Neural cell (in vitro differentiated cells): ENCODE data around the gene ZNHIT1. TPM values are rescaled to one million over a fixed set of nuclear protein-coding genes. Genes with fewer than 3 reads are reported as not detected.

Experiments used
- H2AFZ ChIP-seq: fragments of 200-600, 300-800 bp; sonication (generic), shearing (Covaris generic); 2 replicates; pipeline ENCODE4 v1.6.0; 2014; ENCODE audit warnings: low read depth, mild to moderate bottlenecking, antibody characterized with exemption, low read length, moderate library complexity
- H3F3A ChIP-seq: fragments of 200-600 bp; shearing (Covaris generic); 2 replicates; pipeline ENCODE4 v1.6.1; 2016; ENCODE audit warnings: mild to moderate bottlenecking, moderate library complexity, mixed read lengths, antibody characterized with exemption, low read length; ENCODE audit not compliant: insufficient read depth, poor library complexity, severe bottlenecking
- H3K27ac ChIP-seq: fragments of 200-600, 300-800 bp; sonication (generic), shearing (Covaris generic); 2 replicates; pipeline ENCODE4 v1.5.1; 2014; ENCODE audit warnings: mild to moderate bottlenecking, low read length, moderate library complexity
- H3K27me3 ChIP-seq: fragments of 300-800, 200-600 bp; sonication (generic), shearing (Covaris generic); 2 replicates; pipeline ENCODE4 v1.6.0; 2014; ENCODE audit warnings: mild to moderate bottlenecking, low read depth, low read length, moderate library complexity; ENCODE audit not compliant: insufficient read depth
- H3K36me3 ChIP-seq: fragments of 300-800, 200-600 bp; sonication (generic), shearing (Covaris generic); 2 replicates; pipeline ENCODE4 v1.5.1; 2014; ENCODE audit warnings: mild to moderate bottlenecking, antibody characterized with exemption, low read length, moderate library complexity; ENCODE audit not compliant: insufficient read depth
- H3K4me2 ChIP-seq: fragments of 300-800, 200-600 bp; sonication (generic), shearing (Covaris generic); 2 replicates; pipeline ENCODE4 v1.6.0; 2014; ENCODE audit warnings: mild to moderate bottlenecking, low read length
- H3K4me3 ChIP-seq: fragments of 300-800, 200-600 bp; sonication (generic), shearing (Covaris generic); 2 replicates; pipeline ENCODE4 v1.5.1; 2014; ENCODE audit warnings: mild to moderate bottlenecking, low read length, moderate library complexity
- H3K79me2 ChIP-seq: fragments of 200-600 bp; shearing (Covaris generic); replicated peaks from 2 replicates; pipeline ENCODE4 v1.6.0; 2014; ENCODE audit warnings: mild to moderate bottlenecking, low read length, moderate library complexity; ENCODE audit not compliant: insufficient read depth
- H3K9ac ChIP-seq: fragments of 300-800, 200-600 bp; sonication (generic), shearing (Covaris generic); 2 replicates; pipeline ENCODE4 v1.6.1; 2016; ENCODE audit warnings: mild to moderate bottlenecking, low read length, mixed read lengths
- H3K9me2 ChIP-seq: fragments of 200-600 bp; shearing (Covaris generic); 2 replicates; pipeline ENCODE4 v1.6.1; 2016; ENCODE audit warnings: mild to moderate bottlenecking, low read length, mixed read lengths; ENCODE audit not compliant: insufficient read depth
- H3K9me3 ChIP-seq: fragments of 200-600, 300-800 bp; sonication (generic), shearing (Covaris generic); 2 replicates; pipeline ENCODE4 v1.6.1; 2016; ENCODE audit warnings: mild to moderate bottlenecking, mixed run types, low read length, moderate library complexity, mixed read lengths
- H4K20me1 ChIP-seq: fragments of 200-600 bp; shearing (Covaris generic); 2 replicates; pipeline ENCODE4 v1.6.1; 2016; ENCODE audit warnings: mild to moderate bottlenecking, mixed run types; ENCODE audit not compliant: insufficient read depth
- EP300 ChIP-seq: fragments of 450-650 bp; conservative IDR thresholded peaks from 2 replicates; pipeline ENCODE4 v1.6.1; 2014; ENCODE audit warnings: antibody characterized with exemption, mild to moderate bottlenecking, moderate library complexity; ENCODE audit not compliant: poor library complexity, severe bottlenecking
- EZH2 ChIP-seq: fragments of 200-600, 300-800 bp; shearing (Covaris generic), sonication (generic); IDR thresholded peaks from 2 replicates; pipeline ENCODE4 v1.6.1; 2014; ENCODE audit warnings: antibody characterized with exemption, low read length, borderline replicate concordance, mild to moderate bottlenecking; ENCODE audit not compliant: insufficient read depth, poor library complexity, severe bottlenecking
- MXI1 ChIP-seq: fragments of 450-650 bp; conservative IDR thresholded peaks from 2 replicates; pipeline ENCODE4 v1.6.1; 2014; ENCODE audit warnings: antibody characterized with exemption, mild to moderate bottlenecking; ENCODE audit not compliant: poor library complexity, severe bottlenecking
- POLR2AphosphoS5 ChIP-seq: IDR thresholded peaks from 2 replicates; pipeline ENCODE4 v1.6.1; 2012
- RAD21 ChIP-seq: fragments of 450-650 bp; conservative IDR thresholded peaks from 2 replicates; pipeline ENCODE4 v1.6.1; 2014; ENCODE audit warnings: antibody characterized with exemption, mild to moderate bottlenecking, moderate library complexity
- SMC3 ChIP-seq: fragments of 450-650 bp; conservative IDR thresholded peaks from 2 replicates; pipeline ENCODE4 v1.6.1; 2014; ENCODE audit warnings: antibody characterized with exemption, mild to moderate bottlenecking, moderate library complexity; ENCODE audit not compliant: poor library complexity
- TAF1 ChIP-seq: IDR thresholded peaks from 2 replicates; pipeline ENCODE4 v1.6.1; 2012; ENCODE audit warnings: low read depth
- polyA plus RNA-seq: library from polyadenylated mRNA; depleted of rRNA; stranded (reverse); fragments of >200 nt; gene quantifications from 2 replicates; pipeline ENCODE4 v1.2.3, GENCODE V29; 2014
- TF ChIP-seq, protein P1 (sequence below): IDR thresholded peaks from 2 replicates; pipeline ENCODE4 v1.6.1; 2012; ENCODE audit warnings: borderline replicate concordance
- TF ChIP-seq, protein P2 (sequence below): fragments of 450-650 bp; IDR thresholded peaks from 2 replicates; pipeline ENCODE4 v1.5.1; 2014; ENCODE audit warnings: antibody characterized with exemption, mild to moderate bottlenecking, moderate library complexity; ENCODE audit not compliant: poor library complexity, severe bottlenecking

The ZNHIT1 gene
- polyA plus RNA-seq, 1 donor from 2014 or later, result 176 TPM

DNA sequence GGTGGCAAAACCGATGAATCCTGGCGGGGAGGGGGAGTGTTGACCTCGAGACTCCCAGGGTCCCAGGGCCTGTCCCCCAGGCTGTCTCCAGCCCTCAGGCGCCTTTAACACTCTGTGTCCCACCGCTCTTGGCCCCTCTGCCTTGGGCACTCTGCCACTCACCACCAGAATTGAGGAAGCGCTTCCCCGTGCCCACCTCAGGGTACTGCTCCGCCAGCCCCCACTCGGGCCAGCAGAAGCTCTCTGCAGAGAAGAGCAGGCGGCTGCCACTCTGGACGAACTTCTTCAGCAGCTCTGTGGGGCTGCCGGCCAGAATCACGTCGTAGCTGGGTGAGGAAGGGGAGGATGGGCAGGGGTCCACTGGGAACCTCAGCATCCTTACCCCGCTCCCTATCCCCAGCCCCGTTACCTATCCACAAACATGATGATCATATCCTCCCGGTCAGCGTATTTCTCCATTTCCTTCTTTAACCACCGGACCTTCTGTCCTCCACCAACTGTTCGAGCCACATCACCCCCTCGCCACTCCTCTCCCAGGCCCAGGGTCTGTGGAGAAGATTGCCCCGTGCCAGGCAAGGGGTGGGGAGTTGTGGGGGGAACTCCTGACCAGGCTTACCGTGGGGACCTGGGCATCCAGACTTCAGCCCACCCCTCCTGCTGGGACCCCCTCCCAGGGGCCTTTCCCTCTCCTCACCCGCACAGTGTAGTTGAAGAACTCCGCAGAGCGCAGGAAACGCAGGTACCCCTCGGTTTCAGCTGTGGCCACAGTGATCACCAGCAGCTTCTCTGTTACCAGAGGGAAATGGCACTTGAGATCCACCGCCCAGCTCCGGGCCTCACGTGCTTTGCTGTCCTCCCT is 1.7 kb upstream of the ZNHIT1 start:
- Histone ChIP-seq H4K20me1 (no peaks in the 10 kb centered on the region), H3K27me3 (no peaks in the 10 kb centered on the region), H3K4me2 (peak overlapping the region; percentile 88), H3K4me3 (peak overlapping the region; percentile 94), H3K9me3 (no peaks in the 10 kb centered on the region), H3F3A (no peaks in the 10 kb centered on the region), H3K36me3 (no peaks in the 10 kb centered on the region), H3K9me2 (no peaks in the 10 kb centered on the region), H2AFZ (no peak overlapping the region), H3K9ac (peak overlapping the region; percentile 80), H3K79me2 (peaks cover 22% of the 10 kb centered on the region), H3K27ac (no peak overlapping the region)
- TF ChIP-seq, protein P1, sequence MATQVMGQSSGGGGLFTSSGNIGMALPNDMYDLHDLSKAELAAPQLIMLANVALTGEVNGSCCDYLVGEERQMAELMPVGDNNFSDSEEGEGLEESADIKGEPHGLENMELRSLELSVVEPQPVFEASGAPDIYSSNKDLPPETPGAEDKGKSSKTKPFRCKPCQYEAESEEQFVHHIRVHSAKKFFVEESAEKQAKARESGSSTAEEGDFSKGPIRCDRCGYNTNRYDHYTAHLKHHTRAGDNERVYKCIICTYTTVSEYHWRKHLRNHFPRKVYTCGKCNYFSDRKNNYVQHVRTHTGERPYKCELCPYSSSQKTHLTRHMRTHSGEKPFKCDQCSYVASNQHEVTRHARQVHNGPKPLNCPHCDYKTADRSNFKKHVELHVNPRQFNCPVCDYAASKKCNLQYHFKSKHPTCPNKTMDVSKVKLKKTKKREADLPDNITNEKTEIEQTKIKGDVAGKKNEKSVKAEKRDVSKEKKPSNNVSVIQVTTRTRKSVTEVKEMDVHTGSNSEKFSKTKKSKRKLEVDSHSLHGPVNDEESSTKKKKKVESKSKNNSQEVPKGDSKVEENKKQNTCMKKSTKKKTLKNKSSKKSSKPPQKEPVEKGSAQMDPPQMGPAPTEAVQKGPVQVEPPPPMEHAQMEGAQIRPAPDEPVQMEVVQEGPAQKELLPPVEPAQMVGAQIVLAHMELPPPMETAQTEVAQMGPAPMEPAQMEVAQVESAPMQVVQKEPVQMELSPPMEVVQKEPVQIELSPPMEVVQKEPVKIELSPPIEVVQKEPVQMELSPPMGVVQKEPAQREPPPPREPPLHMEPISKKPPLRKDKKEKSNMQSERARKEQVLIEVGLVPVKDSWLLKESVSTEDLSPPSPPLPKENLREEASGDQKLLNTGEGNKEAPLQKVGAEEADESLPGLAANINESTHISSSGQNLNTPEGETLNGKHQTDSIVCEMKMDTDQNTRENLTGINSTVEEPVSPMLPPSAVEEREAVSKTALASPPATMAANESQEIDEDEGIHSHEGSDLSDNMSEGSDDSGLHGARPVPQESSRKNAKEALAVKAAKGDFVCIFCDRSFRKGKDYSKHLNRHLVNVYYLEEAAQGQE, result no peak
- TF ChIP-seq SMC3 (no peak), EP300 (no peak), POLR2AphosphoS5 (no peak), MXI1 (no peak), TAF1 (no peak), EZH2 (no peak), RAD21 (no peak)
- TF ChIP-seq, protein P2, sequence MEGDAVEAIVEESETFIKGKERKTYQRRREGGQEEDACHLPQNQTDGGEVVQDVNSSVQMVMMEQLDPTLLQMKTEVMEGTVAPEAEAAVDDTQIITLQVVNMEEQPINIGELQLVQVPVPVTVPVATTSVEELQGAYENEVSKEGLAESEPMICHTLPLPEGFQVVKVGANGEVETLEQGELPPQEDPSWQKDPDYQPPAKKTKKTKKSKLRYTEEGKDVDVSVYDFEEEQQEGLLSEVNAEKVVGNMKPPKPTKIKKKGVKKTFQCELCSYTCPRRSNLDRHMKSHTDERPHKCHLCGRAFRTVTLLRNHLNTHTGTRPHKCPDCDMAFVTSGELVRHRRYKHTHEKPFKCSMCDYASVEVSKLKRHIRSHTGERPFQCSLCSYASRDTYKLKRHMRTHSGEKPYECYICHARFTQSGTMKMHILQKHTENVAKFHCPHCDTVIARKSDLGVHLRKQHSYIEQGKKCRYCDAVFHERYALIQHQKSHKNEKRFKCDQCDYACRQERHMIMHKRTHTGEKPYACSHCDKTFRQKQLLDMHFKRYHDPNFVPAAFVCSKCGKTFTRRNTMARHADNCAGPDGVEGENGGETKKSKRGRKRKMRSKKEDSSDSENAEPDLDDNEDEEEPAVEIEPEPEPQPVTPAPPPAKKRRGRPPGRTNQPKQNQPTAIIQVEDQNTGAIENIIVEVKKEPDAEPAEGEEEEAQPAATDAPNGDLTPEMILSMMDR, result no peak

DNA sequence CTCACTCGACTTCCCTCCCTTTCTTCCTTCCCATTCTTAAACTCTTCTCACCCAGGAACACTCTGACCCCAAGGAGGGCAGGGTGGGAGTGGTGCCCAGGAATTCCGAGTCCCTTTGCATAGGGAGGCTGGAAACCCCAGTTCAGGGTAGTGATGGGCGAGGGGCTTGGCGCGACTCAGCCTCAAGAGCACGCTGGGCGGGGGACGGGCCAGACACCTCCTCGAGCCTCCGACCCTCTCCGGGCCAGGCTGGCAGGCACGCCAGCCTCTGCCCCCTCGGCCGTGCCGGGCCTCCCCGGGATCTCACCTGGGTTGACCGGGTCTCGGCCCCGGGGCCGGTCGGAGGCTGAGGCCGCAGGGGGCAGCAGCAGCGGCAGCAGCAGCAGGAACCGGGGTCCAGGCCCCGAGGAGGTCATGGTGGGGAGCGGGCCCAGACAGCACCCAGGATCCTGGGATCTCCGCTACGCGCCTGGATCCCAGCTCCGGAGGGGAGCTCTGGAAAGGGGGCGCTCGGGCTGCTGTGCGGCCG is 1.0 kb upstream of the ZNHIT1 start:
- TF ChIP-seq EP300 (no peak), MXI1 (peak; percentile 1), SMC3 (no peak), TAF1 (no peak), EZH2 (no peak)
- TF ChIP-seq, protein P2, result no peak
- TF ChIP-seq, protein P1, result peak; percentile 2
- Histone ChIP-seq H3K79me2 (peaks cover 22% of the 10 kb centered on the region), H3K9ac (peak overlapping the region; percentile 80)

More for the DNA sequence above, 1.0 kb upstream of the ZNHIT1 start:
- no peaks in the 10 kb centered on the region for H3K27me3 ChIP-seq
- H2AFZ ChIP-seq, result peak overlapping the region; percentile 41
- peak overlapping the region; percentile 94 for H3K4me3 ChIP-seq
- no peaks in the 10 kb centered on the region for H3K36me3 ChIP-seq
- H3K4me2 ChIP-seq, result peak overlapping the region; percentile 88
- H3K27ac ChIP-seq, result peak overlapping the region; percentile 74
- no peaks in the 10 kb centered on the region for H3K9me3 ChIP-seq
- H4K20me1 ChIP-seq, result no peaks in the 10 kb centered on the region
- no peaks in the 10 kb centered on the region for H3F3A ChIP-seq
- no peaks in the 10 kb centered on the region for H3K9me2 ChIP-seq
